K562 (cell line): ENCODE data around the gene MAK. TPM values are rescaled to one million over a fixed set of nuclear protein-coding genes. Genes with fewer than 3 reads are reported as not detected.

Source experiments
- EP400 ChIP-seq: fragments of 450-650 bp; IDR thresholded peaks from 2 replicates; pipeline ENCODE4 v1.6.1; 2017; ENCODE audit warnings: antibody characterized with exemption, mild to moderate bottlenecking, moderate library complexity
- FOXP4 ChIP-seq: sonication (generic); formaldehyde crosslinking; IDR thresholded peaks from 2 replicates; pipeline ENCODE4 v1.8.0; 2022; ENCODE audit warnings: mild to moderate bottlenecking, missing genetic modification reagents, borderline replicate concordance
- HDAC6 ChIP-seq: IDR thresholded peaks from 2 replicates; pipeline ENCODE4 v1.6.1; 2012; ENCODE audit warnings: low read depth, mild to moderate bottlenecking, control low read depth, inconsistent platforms, low read length, moderate library complexity
- KDM5B ChIP-seq: fragments of 200-600 bp; sonication (generic); IDR thresholded peaks from 2 replicates; pipeline ENCODE4 v1.6.1; 2012; ENCODE audit warnings: low read depth, mild to moderate bottlenecking, moderate library complexity, low read length, control low read depth, inconsistent platforms; ENCODE audit not compliant: insufficient replicate concordance
- NFIC ChIP-seq: fragments of 450-650 bp; IDR thresholded peaks from 2 replicates; pipeline ENCODE4 v1.6.1; 2017; ENCODE audit warnings: mild to moderate bottlenecking, inconsistent platforms
- SAFB ChIP-seq: fragments of 200-400 bp; formaldehyde crosslinking; IDR thresholded peaks from 2 replicates; pipeline ENCODE4 v1.6.1; 2017; ENCODE audit warnings: low read depth, low read length, borderline replicate concordance
- TOE1 ChIP-seq, 2 experiments: fragments of 450-650 bp in 1 of 2; sonication (generic) in 1 of 2; formaldehyde crosslinking in 1 of 2; IDR thresholded peaks; 2 replicates each; pipeline versions ENCODE4 v1.7.1 to v1.8.0; 2016 to 2022; ENCODE audit warnings: borderline replicate concordance in 2 of 2, mild to moderate bottlenecking in 2 of 2, antibody characterized with exemption in 1 of 2, inconsistent platforms in 1 of 2, low read depth in 1 of 2, missing genetic modification reagents in 1 of 2, moderate library complexity in 1 of 2
- ZBED1 ChIP-seq: IDR thresholded peaks from 2 replicates; pipeline ENCODE4 v1.6.1; 2014
- ZNF217 ChIP-seq: sonication (generic); formaldehyde crosslinking; IDR thresholded peaks from 2 replicates; pipeline ENCODE4 v1.8.0; 2022; ENCODE audit warnings: mild to moderate bottlenecking, missing genetic modification reagents
- ZNF347 ChIP-seq: fragments of 450-650 bp; formaldehyde crosslinking; IDR thresholded peaks from 2 replicates; pipeline ENCODE4 v1.4.0; 2020; ENCODE audit warnings: low read depth, mild to moderate bottlenecking, moderate library complexity
- ZZZ3 ChIP-seq: fragments of 450-650 bp; IDR thresholded peaks from 2 replicates; pipeline ENCODE4 v1.6.1; 2016; ENCODE audit warnings: antibody characterized with exemption, mild to moderate bottlenecking, moderate library complexity
- polyA plus RNA-seq, 8 experiments: library from polyadenylated mRNA; depleted of rRNA in 4 of 8; stranded (reverse) in 5 of 8; unstranded in 3 of 8; fragments of >200 nt; fragmentation: Nextera tagmentation in 2 of 8; fragmentation: Illumina TruSeq in 1 of 8; extraction: Ambion mirVana in 2 of 8; extraction: Trizol in 1 of 8; gene quantifications; 2 replicates each; pipeline versions ENCODE4 v1.2.1 to v1.2.3, GENCODE V29; 2011 to 2014; ENCODE audit warnings: inconsistent platforms in 1 of 8, missing spikeins in 1 of 8
- total RNA-seq, 7 experiments: library from RNA; depleted of rRNA in 6 of 7; stranded (reverse); fragments of >200 nt in 6 of 7; fragmentation: Illumina TruSeq in 2 of 7; extraction: Trizol in 2 of 7; gene quantifications; 2 replicates each; pipeline versions ENCODE4 v1.2.1 to v1.2.3, GENCODE V29; 2011 to 2021; ENCODE audit warnings: low replicate concordance in 1 of 7
- TF ChIP-seq, protein P1 (sequence below): fragments of 450-650 bp; IDR thresholded peaks from 2 replicates; pipeline ENCODE4 v1.6.1; 2016; ENCODE audit warnings: borderline replicate concordance
- TF ChIP-seq, protein P2 (sequence below): fragments of 200-800 bp; sonication (Bioruptor generic); IDR thresholded peaks from 2 replicates; pipeline ENCODE4 v1.6.1; 2017; ENCODE audit warnings: missing genetic modification characterization, missing compliant biosample characterization
- TF ChIP-seq, protein P3 (sequence below), 2 experiments: IDR thresholded peaks; 2 replicates each; pipeline ENCODE4 v1.6.1; 2012; ENCODE audit warnings: improper control_type of control experiment in 2 of 2, low read depth in 2 of 2, low read length in 2 of 2, borderline replicate concordance in 1 of 2
- TF ChIP-seq, protein P4 (sequence below), 2 experiments: fragments of 450-650 bp; conservative IDR thresholded peaks; 2 replicates each; pipeline ENCODE4 v1.6.1; 2017; ENCODE audit warnings: mild to moderate bottlenecking in 2 of 2, moderate library complexity in 2 of 2

MAK gene
- total and polyA plus RNA-seq, 9 of the 15 experiments (the other 6 are each of a cell fraction or from before 2014, with no cell fraction given): 0.25 to 1.1 (median 0.53) TPM

DNA sequence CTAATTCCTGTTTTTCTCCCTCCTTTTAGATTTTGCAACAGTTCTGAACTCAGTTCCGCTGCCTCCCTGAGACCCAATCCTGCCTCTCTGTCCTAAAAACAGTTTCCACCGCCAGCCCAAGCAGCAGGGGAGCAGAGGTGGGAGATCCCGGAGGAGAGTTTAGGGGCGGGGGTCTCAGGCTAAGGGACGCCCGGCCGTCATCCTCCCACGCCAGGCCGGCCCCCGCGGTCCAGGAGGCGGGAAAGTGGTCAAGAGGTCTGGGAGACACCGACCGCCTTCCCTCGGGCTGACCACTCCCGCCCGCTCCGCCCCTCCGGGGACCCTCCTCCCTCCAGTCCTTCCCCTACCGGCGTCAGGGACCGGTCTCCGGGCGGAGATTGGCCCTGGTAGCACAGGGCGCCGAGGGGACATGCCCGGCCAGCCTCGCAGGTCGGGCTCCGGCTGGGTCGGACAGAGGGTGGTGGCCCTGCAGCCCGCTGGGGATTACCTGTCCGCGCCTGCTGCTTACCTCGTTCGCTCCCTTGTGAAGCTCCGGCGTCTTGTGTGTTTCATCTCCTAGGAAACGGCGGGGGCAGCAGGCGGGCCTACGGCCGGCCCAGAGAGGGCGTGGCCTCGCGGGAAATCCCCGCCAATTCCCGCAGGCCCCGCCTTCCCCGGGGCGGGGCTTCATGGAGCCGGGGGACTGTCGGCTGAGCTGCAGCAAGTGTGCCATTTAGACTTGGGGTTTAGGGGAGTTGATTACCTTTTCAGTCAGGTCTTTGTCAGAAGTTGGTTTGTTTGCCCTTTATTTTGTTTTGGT, at the start of gene MAK (continued):
- TF ChIP-seq, protein P1, sequence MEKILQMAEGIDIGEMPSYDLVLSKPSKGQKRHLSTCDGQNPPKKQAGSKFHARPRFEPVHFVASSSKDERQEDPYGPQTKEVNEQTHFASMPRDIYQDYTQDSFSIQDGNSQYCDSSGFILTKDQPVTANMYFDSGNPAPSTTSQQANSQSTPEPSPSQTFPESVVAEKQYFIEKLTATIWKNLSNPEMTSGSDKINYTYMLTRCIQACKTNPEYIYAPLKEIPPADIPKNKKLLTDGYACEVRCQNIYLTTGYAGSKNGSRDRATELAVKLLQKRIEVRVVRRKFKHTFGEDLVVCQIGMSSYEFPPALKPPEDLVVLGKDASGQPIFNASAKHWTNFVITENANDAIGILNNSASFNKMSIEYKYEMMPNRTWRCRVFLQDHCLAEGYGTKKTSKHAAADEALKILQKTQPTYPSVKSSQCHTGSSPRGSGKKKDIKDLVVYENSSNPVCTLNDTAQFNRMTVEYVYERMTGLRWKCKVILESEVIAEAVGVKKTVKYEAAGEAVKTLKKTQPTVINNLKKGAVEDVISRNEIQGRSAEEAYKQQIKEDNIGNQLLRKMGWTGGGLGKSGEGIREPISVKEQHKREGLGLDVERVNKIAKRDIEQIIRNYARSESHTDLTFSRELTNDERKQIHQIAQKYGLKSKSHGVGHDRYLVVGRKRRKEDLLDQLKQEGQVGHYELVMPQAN: peak; percentile 98
- TF ChIP-seq NFIC: peak; percentile 20
- TF ChIP-seq HDAC6: no peak
- TF ChIP-seq, protein P2, sequence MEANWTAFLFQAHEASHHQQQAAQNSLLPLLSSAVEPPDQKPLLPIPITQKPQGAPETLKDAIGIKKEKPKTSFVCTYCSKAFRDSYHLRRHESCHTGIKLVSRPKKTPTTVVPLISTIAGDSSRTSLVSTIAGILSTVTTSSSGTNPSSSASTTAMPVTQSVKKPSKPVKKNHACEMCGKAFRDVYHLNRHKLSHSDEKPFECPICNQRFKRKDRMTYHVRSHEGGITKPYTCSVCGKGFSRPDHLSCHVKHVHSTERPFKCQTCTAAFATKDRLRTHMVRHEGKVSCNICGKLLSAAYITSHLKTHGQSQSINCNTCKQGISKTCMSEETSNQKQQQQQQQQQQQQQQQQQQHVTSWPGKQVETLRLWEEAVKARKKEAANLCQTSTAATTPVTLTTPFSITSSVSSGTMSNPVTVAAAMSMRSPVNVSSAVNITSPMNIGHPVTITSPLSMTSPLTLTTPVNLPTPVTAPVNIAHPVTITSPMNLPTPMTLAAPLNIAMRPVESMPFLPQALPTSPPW: peak; percentile 84
- no peak for TF ChIP-seq ZNF347
- TF ChIP-seq, protein P3, sequence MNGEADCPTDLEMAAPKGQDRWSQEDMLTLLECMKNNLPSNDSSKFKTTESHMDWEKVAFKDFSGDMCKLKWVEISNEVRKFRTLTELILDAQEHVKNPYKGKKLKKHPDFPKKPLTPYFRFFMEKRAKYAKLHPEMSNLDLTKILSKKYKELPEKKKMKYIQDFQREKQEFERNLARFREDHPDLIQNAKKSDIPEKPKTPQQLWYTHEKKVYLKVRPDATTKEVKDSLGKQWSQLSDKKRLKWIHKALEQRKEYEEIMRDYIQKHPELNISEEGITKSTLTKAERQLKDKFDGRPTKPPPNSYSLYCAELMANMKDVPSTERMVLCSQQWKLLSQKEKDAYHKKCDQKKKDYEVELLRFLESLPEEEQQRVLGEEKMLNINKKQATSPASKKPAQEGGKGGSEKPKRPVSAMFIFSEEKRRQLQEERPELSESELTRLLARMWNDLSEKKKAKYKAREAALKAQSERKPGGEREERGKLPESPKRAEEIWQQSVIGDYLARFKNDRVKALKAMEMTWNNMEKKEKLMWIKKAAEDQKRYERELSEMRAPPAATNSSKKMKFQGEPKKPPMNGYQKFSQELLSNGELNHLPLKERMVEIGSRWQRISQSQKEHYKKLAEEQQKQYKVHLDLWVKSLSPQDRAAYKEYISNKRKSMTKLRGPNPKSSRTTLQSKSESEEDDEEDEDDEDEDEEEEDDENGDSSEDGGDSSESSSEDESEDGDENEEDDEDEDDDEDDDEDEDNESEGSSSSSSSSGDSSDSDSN (IDR thresholded peaks at IDR 0.05; ENCODE audit: borderline replicate concordance in 1 of 2, low read depth in 2 of 2, low read length in 2 of 2): peak in 1 of 2 experiments; percentile 73; a peak in 2 of 4 replicates
- TF ChIP-seq ZZZ3: no peak
- 0 out of 2 replicates have a peak, but pooled peaks have one; percentile 20 for TF ChIP-seq FOXP4
- TF ChIP-seq KDM5B: peak; percentile 71
- TF ChIP-seq ZNF217 (CRISPR knock-in tag): no peak
- 0 out of 2 replicates have a peak, but pooled peaks have one; percentile 56 for TF ChIP-seq ZBED1
- peak; percentile 32; the same call in 1 of the 2 replicates for TF ChIP-seq EP400
- no peak for TF ChIP-seq SAFB
- TF ChIP-seq, protein P4, sequence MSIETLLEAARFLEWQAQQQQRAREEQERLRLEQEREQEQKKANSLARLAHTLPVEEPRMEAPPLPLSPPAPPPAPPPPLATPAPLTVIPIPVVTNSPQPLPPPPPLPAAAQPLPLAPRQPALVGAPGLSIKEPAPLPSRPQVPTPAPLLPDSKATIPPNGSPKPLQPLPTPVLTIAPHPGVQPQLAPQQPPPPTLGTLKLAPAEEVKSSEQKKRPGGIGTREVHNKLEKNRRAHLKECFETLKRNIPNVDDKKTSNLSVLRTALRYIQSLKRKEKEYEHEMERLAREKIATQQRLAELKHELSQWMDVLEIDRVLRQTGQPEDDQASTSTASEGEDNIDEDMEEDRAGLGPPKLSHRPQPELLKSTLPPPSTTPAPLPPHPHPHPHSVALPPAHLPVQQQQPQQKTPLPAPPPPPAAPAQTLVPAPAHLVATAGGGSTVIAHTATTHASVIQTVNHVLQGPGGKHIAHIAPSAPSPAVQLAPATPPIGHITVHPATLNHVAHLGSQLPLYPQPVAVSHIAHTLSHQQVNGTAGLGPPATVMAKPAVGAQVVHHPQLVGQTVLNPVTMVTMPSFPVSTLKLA (conservative IDR thresholded peaks at IDR 0.05): peak; percentile 50 to 86; a peak in 3 of 4 replicates
- TF ChIP-seq TOE1 (IDR thresholded peaks at IDR 0.05; ENCODE audit: borderline replicate concordance): peak; percentile 23; the same call in 1 of the 2 replicates
- no peak for TF ChIP-seq TOE1 (CRISPR knock-in tag; IDR thresholded peaks at IDR 0.05; ENCODE audit: borderline replicate concordance, low read depth)
